ENCODE data around the gene GNAQ. TPM values are rescaled to one million over a fixed set of nuclear protein-coding genes. Genes with fewer than 3 reads are reported as not detected.

The GNAQ gene
- total RNA-seq, 1 experiment from 2014 or later: 48.6 TPM

GRCh38 chr9:77803423-77803822 lies 228.2 kb downstream of the GNAQ start:
- H3K4me3 Mint-ChIP-seq: no peak overlapping the region
- DNase-seq: no peak
- no peak overlapping the region for H2BK120ac ChIP-seq (ENCODE audit: low read depth, low read length, poor library complexity, severe bottlenecking)
- no peak overlapping the region for H3K4me2 ChIP-seq (ENCODE audit: insufficient read depth, insufficient read length, low read length)
- H3K79me2 ChIP-seq (ENCODE audit: insufficient read depth, low read length): no peaks in the 10 kb centered on the region
- no peak overlapping the region for H4K5ac ChIP-seq (ENCODE audit: insufficient read length, low read depth, low read length)
- no peak overlapping the region for H2BK20ac ChIP-seq (ENCODE audit: low read depth, low read length, poor library complexity, severe bottlenecking)
- no peak overlapping the region for H4K91ac ChIP-seq (ENCODE audit: insufficient read length, low read depth, low read length)
- H3K14ac ChIP-seq (ENCODE audit: insufficient read depth, low read length): no peak overlapping the region
- peaks cover 7 to 8% of the 10 kb centered on the region in 2 experiments for H3K4me1 Mint-ChIP-seq
- H3K56ac ChIP-seq (ENCODE audit: insufficient read length, low read depth, low read length): no peak overlapping the region
- H3K18ac ChIP-seq (ENCODE audit: insufficient read length, low read depth, low read length): no peak overlapping the region
- no peak overlapping the region for H2BK12ac ChIP-seq (ENCODE audit: insufficient read length, low read depth, low read length)
- no peaks in the 10 kb centered on the region for H3K27me3 Mint-ChIP-seq (ENCODE audit: low read depth)
- no peak overlapping the region for H3T11ph ChIP-seq (ENCODE audit: low read length)
- no peak overlapping the region for H2BK15ac ChIP-seq (ENCODE audit: low read depth, low read length)
- H2AK5ac ChIP-seq (ENCODE audit: insufficient read length, low read length): no peak overlapping the region
- no peak overlapping the region for H3K23ac ChIP-seq (ENCODE audit: insufficient read length, low read depth, low read length)
- peaks cover 2% of the 10 kb centered on the region for H3K79me1 ChIP-seq (ENCODE audit: insufficient read depth, low read depth, low read length, poor library complexity, severe bottlenecking)
- no peak overlapping the region for H2BK5ac ChIP-seq (ENCODE audit: insufficient read length, low read length)
- H3K27ac ChIP-seq (ENCODE audit: insufficient read length, low read depth, low read length): no peak overlapping the region
- H3K9me3 Mint-ChIP-seq: no peaks in the 10 kb centered on the region
- WGBS (ENCODE audit: extremely low coverage, insufficient read length, low lambda C conversion rate): no CpG with 5 or more reads among the region's 1 CpG
- no peak overlapping the region for H3K27ac Mint-ChIP-seq
- no peaks in the 10 kb centered on the region for H3K23me2 ChIP-seq (ENCODE audit: insufficient read length, low read depth, low read length, poor library complexity, severe bottlenecking)
- H4K20me1 ChIP-seq (ENCODE audit: control insufficient read depth, insufficient read depth, insufficient read length): no peaks in the 10 kb centered on the region
- H3K4ac ChIP-seq (ENCODE audit: low read depth, low read length): no peak overlapping the region
- H3K9ac ChIP-seq (ENCODE audit: extremely low read depth, insufficient read length, low read length): no peak overlapping the region
- H4K8ac ChIP-seq (replicated peaks; ENCODE audit: insufficient read length, low read depth, low read length): no peak overlapping the region
- H3K9me3 ChIP-seq (ENCODE audit: control insufficient read depth, low read depth, low read length): no peaks in the 10 kb centered on the region
- no peak overlapping the region for H2AFZ ChIP-seq (ENCODE audit: low read length)
- no peaks in the 10 kb centered on the region for H3K27me3 ChIP-seq (ENCODE audit: insufficient read depth, low read length)
- no peaks in the 10 kb centered on the region for H3K36me3 Mint-ChIP-seq (ENCODE audit: insufficient read depth in 1 of 3, low read depth in 3 of 3)
- no peak for TF ChIP-seq CTCF (conservative IDR thresholded peaks at IDR 0.05)
- H3K4me1 ChIP-seq (ENCODE audit: insufficient read depth, low read length): no peaks in the 10 kb centered on the region
